OCI-LY7 (cell line): ENCODE measurements around the gene CDC37L1.

Experiments
- CTCF ChIP-seq: fragments of 200-600 bp; sonication (generic); conservative IDR thresholded peaks from 2 replicates; pipeline ENCODE4 v1.5.1; 2014; ENCODE audit warnings: mild to moderate bottlenecking, antibody characterized with exemption, low read length, moderate library complexity, mixed read lengths
- EZH2phosphoT487 ChIP-seq: fragments of 200-600 bp; sonication (generic); IDR thresholded peaks from 2 replicates; pipeline ENCODE4 v1.6.1; 2018; ENCODE audit warnings: low read depth, borderline replicate concordance, mild to moderate bottlenecking, mixed run types, antibody characterized with exemption, low read length, moderate library complexity, mixed read lengths

- TF ChIP-seq CTCF, result no peak
- TF ChIP-seq EZH2phosphoT487, result no peak
These were observed 16.2 kb upstream of the CDC37L1 start for GRCh38 chr9:4662989-4663792.
